Breast epithelium (tissue), 4 donors: ENCODE measurements around the gene SLC6A3. TPM values are rescaled to one million over a fixed set of nuclear protein-coding genes. Genes with fewer than 3 reads are reported as not detected.
"Not testable (repeated sequence)": the region's sequence is repeated elsewhere in the genome, so short reads cannot be mapped to it uniquely, and the experiment has no call there.

Experiments used
- DNase-seq, 2 donors: peaks; one replicate each; pipeline ENCODE4 v3.0.0-alpha.2; 2019; ENCODE audit warnings: low spot score in 2 of 2
- H3K27ac ChIP-seq, 2 donors: fragments of 200-600 bp; sonication (generic) in 1 of 2; one replicate each; pipeline ENCODE4 v1.5.1; 2016 to 2019; ENCODE audit warnings: mild to moderate bottlenecking in 1 of 2
- H3K27me3 ChIP-seq, 2 donors: fragments of 200-600 bp; sonication (generic) in 1 of 2; one replicate each; pipeline versions ENCODE4 v1.5.1 to v1.6.0; 2017 to 2019; ENCODE audit warnings: control low read depth in 1 of 2, mild to moderate bottlenecking in 1 of 2
- H3K36me3 ChIP-seq: fragments of 200-600 bp; one replicate; pipeline ENCODE4 v1.5.1; 2019
- H3K4me1 ChIP-seq, 2 donors: fragments of 200-600 bp; sonication (generic); one replicate each; pipeline ENCODE4 v1.5.1; 2016 to 2019; ENCODE audit warnings: control low read depth in 1 of 2
- H3K4me3 ChIP-seq, 3 donors: fragments of 200-600 bp; sonication (generic); 1 replicate in 2 of 3; 2 replicates in 1 of 3; pipeline ENCODE4 v1.5.1; 2016 to 2019; ENCODE audit warnings: mild to moderate bottlenecking in 3 of 3, moderate library complexity in 2 of 3
- H3K9me3 ChIP-seq, 2 donors: fragments of 200-600 bp; sonication (generic) in 1 of 2; one replicate each; pipeline ENCODE4 v1.5.1; 2016 to 2019; ENCODE audit warnings: control low read depth in 1 of 2
- POLR2A ChIP-seq: fragments of 450-650 bp; IDR thresholded peaks from one replicate; pipeline ENCODE4 v1.6.1; 2016; ENCODE audit warnings: antibody characterized with exemption, mild to moderate bottlenecking, moderate library complexity
- POLR2AphosphoS5 ChIP-seq, 3 donors: sonication (generic); formaldehyde crosslinking; IDR thresholded peaks; one replicate each; pipeline ENCODE4 v1.6.1; 2017; ENCODE audit warnings: antibody characterized with exemption in 3 of 3
- intact Hi-C: fragments of 100-400 bp; cut with DNase I; formaldehyde crosslinking; loops from one replicate; pipeline ENCODE4 v1.15.1; 2023; ENCODE audit warnings: low total_unique reads
- total RNA-seq, 3 donors: library from RNA; depleted of rRNA; stranded (reverse); fragments of >200 nt; gene quantifications; one replicate each; pipeline ENCODE4 v1.1.0, GENCODE V29; 2016
- TF ChIP-seq, protein P1 (sequence below), 3 donors: fragments of 450-650 bp; IDR thresholded peaks; one replicate each; pipeline ENCODE4 v1.5.1; 2016 to 2017; ENCODE audit warnings: antibody characterized with exemption in 3 of 3, mild to moderate bottlenecking in 3 of 3, moderate library complexity in 3 of 3

Gene SLC6A3
- total RNA-seq, 3 donors from 2014 or later: under 0.01 to 0.32 (median 0.15) TPM

DNA sequence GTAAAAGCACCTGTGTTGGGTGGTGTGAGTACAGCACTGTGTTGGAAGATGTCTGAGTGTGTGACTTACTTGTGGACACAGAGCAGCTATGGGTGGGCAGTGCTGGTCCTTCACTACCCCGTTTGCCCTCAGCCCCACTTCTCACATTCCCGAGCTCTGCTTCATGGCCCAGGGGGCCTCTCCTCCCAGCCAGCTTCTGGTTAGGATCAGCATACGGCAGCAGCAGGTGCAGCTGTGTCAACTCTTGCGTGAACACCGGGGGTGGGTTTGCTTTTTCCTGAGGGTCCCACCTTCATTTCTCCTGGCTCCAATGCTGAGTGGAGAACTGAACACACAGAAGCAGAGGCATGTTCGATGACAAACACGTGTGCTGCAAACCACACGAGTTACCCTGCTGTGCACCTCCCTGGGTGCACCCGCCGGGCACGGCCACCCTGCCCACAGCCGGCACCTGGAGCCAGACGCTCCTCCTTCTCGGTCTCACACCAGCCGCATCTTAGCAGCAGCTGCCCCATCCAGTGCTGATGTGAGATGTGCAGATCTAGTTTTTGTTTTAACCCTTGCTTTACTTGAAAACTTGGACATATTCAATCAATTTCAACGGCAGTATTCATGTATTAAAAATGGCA lies 14.9 kb upstream of the SLC6A3 start:
- no peaks in the 10 kb centered on the region for H3K4me1 ChIP-seq
- H3K36me3 ChIP-seq: peaks cover 7% of the 10 kb centered on the region
- H3K4me3 ChIP-seq: no peak overlapping the region
- H3K27me3 ChIP-seq: no peaks in the 10 kb centered on the region
- intact Hi-C loops: no loop called here
- TF ChIP-seq POLR2A (no peak), POLR2AphosphoS5 (IDR thresholded peaks at IDR 0.05) (no peak)
- TF ChIP-seq, protein P1, sequence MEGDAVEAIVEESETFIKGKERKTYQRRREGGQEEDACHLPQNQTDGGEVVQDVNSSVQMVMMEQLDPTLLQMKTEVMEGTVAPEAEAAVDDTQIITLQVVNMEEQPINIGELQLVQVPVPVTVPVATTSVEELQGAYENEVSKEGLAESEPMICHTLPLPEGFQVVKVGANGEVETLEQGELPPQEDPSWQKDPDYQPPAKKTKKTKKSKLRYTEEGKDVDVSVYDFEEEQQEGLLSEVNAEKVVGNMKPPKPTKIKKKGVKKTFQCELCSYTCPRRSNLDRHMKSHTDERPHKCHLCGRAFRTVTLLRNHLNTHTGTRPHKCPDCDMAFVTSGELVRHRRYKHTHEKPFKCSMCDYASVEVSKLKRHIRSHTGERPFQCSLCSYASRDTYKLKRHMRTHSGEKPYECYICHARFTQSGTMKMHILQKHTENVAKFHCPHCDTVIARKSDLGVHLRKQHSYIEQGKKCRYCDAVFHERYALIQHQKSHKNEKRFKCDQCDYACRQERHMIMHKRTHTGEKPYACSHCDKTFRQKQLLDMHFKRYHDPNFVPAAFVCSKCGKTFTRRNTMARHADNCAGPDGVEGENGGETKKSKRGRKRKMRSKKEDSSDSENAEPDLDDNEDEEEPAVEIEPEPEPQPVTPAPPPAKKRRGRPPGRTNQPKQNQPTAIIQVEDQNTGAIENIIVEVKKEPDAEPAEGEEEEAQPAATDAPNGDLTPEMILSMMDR (IDR thresholded peaks at IDR 0.05): no peak
- DNase-seq: no peak
- H3K9me3 ChIP-seq: peaks cover 6 to 13% of the 10 kb centered on the region in 2 donors
- H3K27ac ChIP-seq: no peak overlapping the region

DNA sequence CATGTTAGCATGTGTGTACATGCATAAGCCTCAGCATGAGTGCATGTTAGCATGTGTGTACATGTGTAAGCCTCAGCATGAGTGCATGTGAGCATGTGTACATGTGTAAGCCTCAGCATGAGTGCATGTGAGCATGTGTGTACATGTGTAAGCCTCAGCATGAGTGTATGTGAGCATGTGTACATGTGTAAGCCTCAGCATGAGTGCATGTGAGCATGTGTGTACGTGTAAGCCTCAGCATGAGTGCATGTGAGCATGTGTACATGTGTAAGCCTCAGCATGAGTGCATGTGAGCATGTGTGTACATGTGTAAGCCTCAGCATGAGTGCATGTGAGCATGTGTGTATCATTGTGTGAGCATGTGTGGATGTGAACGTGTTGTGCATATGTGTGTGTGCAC lies 14.2 kb upstream of the SLC6A3 start:
- H3K36me3 ChIP-seq, H3K4me1 ChIP-seq, H3K27me3 ChIP-seq, DNase-seq, H3K27ac ChIP-seq, H3K4me3 ChIP-seq, intact Hi-C loops: not testable (repeated sequence)
- peaks cover 8 to 15% of the 10 kb centered on the region in 2 donors for H3K9me3 ChIP-seq

DNA sequence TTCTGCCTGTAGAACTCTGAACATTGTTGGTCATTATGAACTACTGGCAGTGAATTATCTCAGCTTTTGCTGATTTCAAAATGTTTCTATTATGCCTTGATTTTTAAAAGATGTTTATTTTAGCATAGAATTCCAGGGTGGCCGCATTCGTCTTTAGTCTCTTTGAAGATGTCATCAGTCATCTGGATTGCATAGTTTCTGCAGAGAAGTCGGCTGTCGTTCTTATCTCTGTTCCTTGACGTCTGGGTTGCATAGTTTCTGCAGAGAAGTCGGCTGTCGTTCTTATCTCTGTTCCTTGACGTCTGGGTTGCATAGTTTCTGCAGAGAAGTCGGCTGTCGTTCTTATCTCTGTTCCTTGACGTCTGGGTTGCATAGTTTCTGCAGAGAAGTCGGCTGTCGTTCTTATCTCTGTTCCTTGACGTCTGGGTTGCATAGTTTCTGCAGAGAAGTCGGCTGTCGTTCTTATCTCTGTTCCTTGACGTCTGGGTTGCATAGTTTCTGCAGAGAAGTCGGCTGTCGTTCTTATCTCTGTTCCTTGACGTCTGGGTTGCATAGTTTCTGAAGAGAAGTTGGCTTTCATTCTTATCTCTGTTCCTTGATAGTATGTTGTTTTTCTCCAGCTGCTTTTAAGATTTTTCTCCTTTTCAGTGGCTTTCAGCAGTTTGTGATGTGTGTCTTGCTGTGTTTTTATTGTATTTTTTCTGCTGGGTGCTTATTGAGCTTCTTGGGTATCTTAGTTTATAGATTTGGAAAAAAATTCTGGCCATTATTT lies 11.1 kb upstream of the SLC6A3 start:
- intact Hi-C loops, H3K4me3 ChIP-seq, H3K27ac ChIP-seq, H3K4me1 ChIP-seq, H3K36me3 ChIP-seq, H3K27me3 ChIP-seq, DNase-seq: not testable (repeated sequence)
- peaks cover 15 to 34% of the 10 kb centered on the region in 2 donors for H3K9me3 ChIP-seq

DNA sequence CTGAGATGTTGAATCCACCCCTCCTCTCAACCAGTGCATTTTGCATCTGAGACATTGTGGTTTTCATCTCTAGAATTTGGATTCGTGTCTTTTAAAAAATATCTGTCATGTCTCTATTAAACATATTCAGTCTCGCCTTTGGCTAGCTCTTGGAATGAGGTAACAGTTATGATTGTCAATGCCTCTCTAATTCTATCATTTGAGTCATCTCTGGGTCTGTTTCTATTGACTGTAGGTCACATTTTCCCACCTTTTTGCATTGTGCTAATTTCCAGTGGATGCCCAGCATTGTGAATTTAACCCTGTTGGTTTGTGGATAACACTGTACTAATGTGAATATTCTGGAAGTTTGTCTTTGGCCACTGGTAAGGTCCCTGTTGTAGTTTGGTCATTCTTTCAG lies 8.4 kb upstream of the SLC6A3 start:
- no peaks in the 10 kb centered on the region for H3K4me1 ChIP-seq
- no peak for DNase-seq
- no peak overlapping the region for H3K4me3 ChIP-seq
- intact Hi-C loops: no loop called here
- peaks cover 15 to 34% of the 10 kb centered on the region in 2 donors for H3K9me3 ChIP-seq
- H3K27me3 ChIP-seq: no peaks in the 10 kb centered on the region
- TF ChIP-seq POLR2A (no peak), POLR2AphosphoS5 (IDR thresholded peaks at IDR 0.05) (no peak)
- TF ChIP-seq, protein P1 (IDR thresholded peaks at IDR 0.05): no peak
- H3K27ac ChIP-seq: no peak overlapping the region
- no peaks in the 10 kb centered on the region for H3K36me3 ChIP-seq

DNA sequence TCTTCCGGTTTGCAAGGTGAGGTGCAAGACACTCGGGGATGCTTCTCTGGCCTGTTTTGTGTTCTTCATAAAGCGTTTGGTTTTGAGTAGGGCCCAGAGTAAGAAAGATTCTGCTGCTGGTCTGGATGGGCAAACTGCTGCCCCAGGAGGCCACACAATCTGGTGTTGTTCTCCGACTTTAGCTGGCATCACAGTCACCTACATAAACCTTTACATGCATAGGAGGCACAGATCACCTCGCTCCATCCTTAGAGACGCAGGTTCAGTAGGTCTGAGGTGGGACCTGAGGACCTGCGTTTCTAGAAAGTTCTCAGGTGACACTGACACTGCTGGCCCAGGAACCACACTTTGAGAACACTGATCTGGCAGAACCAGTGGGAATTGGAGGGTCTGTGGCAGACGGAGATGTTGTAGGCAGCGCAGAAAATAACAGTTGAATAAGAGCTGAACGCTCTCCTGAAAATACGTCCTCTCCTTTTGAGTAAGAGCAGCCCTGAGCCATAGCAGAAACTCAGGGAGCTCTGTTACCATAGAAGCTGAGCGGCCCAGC lies 3.9 kb upstream of the SLC6A3 start:
- Histone ChIP-seq H3K4me3 (no peak overlapping the region), H3K27me3 (peaks cover 0 to 38% of the 10 kb centered on the region in 2 donors), H3K9me3 (peaks cover 0 to 22% of the 10 kb centered on the region in 2 donors), H3K27ac (no peak overlapping the region), H3K4me1 (peaks cover 0 to 10% of the 10 kb centered on the region in 2 donors), H3K36me3 (no peaks in the 10 kb centered on the region)
- no peak for DNase-seq
- intact Hi-C loops: no loop called here
- no peak for TF ChIP-seq POLR2A
- TF ChIP-seq POLR2AphosphoS5 (IDR thresholded peaks at IDR 0.05): no peak
- TF ChIP-seq, protein P1 (IDR thresholded peaks at IDR 0.05): no peak

DNA sequence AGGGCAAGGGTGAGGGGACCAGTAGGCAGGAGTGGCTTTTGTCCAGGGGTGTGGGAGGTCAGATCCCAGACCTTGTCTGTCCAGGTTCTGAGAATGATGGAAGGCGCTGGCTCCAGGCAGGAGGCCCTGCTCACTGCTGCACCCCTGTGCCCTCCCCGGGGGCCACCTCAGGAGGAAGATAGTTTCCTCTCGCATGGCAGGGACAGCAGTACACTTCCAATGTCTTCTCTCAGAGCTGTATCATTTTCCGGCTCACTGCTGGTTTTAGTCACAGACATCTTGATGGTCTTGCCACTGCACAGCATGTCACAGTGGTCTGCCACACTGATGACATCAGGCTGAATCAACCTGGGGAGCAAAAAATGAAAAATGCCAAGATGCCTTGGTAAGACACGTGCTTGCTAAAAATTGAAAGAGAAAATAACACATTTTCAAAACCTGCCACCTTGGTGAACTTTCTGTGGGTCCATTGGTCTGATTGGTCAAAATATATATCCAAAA lies 3.3 kb upstream of the SLC6A3 start:
- DNase-seq: no peak
- no peak overlapping the region for H3K27ac ChIP-seq
- no peak overlapping the region for H3K4me3 ChIP-seq
- peaks cover 0 to 17% of the 10 kb centered on the region in 2 donors for H3K9me3 ChIP-seq
- H3K27me3 ChIP-seq: peaks cover 0 to 44% of the 10 kb centered on the region in 2 donors
- TF ChIP-seq POLR2AphosphoS5 (IDR thresholded peaks at IDR 0.05) (no peak), POLR2A (no peak)
- TF ChIP-seq, protein P1 (IDR thresholded peaks at IDR 0.05): no peak
- peaks cover 0 to 10% of the 10 kb centered on the region in 2 donors for H3K4me1 ChIP-seq
- intact Hi-C loops: no loop called here
- H3K36me3 ChIP-seq: no peaks in the 10 kb centered on the region
